ENCODE results near the gene FAR2. TPM values are rescaled to one million over a fixed set of nuclear protein-coding genes. Genes with fewer than 3 reads are reported as not detected.

FAR2 gene
- total RNA-seq, 1 donor from 2014 or later: 9.0 TPM

DNA sequence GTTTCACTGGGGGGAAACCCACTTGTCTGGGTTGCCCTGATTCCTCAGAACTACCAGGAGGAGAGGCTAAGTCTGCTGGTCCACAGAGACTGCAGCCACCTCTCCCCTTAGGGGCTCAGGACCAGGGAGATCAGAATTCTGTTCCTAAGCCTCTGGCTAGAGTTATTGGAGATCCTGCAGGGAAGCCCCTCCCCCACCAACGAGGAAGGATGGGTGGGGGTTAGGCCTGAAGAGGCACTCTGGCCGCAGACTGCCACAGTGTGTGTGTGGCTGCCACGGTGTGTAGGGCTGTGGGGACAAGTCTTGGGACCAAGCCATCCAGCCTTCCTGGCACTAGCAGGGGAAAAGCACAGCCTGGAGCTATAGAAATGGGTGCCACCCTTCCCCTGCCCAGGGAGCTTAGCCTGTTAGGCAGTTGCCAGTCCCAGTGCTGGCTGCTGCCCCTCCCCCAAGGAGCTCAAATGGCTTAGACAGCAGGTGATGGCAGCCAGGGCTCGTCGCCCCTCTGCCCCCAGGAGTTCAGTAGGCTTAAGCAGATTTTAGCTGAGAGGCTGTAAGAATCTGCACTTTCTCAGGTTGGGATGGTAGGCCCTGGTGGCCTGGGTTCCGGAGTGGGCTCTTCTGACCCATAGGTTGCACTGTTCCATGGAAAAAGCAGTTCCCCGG, 124.2 kb downstream of the FAR2 start:
- no peak for DNase-seq (ENCODE audit: low read depth)
- TF ChIP-seq, protein P1, sequence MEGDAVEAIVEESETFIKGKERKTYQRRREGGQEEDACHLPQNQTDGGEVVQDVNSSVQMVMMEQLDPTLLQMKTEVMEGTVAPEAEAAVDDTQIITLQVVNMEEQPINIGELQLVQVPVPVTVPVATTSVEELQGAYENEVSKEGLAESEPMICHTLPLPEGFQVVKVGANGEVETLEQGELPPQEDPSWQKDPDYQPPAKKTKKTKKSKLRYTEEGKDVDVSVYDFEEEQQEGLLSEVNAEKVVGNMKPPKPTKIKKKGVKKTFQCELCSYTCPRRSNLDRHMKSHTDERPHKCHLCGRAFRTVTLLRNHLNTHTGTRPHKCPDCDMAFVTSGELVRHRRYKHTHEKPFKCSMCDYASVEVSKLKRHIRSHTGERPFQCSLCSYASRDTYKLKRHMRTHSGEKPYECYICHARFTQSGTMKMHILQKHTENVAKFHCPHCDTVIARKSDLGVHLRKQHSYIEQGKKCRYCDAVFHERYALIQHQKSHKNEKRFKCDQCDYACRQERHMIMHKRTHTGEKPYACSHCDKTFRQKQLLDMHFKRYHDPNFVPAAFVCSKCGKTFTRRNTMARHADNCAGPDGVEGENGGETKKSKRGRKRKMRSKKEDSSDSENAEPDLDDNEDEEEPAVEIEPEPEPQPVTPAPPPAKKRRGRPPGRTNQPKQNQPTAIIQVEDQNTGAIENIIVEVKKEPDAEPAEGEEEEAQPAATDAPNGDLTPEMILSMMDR (IDR thresholded peaks at IDR 0.05; ENCODE audit: insufficient read depth, low read length, poor library complexity, severe bottlenecking): no peak
- Histone ChIP-seq H3K36me3 (ENCODE audit: control insufficient read depth, insufficient read depth, low read length) (no peaks in the 10 kb centered on the region), H3K27me3 (ENCODE audit: control insufficient read depth, insufficient read depth, low read length) (no peaks in the 10 kb centered on the region), H3K4me3 (ENCODE audit: low read depth, low read length) (no peak overlapping the region)

DNA sequence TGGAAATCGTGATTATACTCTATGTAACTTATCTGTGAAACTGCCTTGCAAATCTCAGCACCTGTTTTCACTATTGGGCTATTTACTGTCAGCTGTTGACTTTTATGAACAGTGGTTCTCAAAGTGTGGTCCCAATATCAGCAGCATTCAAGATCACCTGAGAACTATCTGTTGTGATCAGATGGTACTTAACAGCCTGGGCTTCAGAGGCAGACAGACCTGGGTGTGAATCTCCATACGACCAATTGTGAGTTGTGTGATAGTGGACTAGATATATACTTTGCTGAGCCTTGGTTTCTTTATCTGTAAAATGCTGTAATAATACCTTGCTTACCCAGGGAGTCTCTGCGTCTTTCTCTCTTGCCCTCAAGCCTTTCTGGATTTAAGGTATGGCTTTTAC, 126.8 kb downstream of the FAR2 start:
- DNase-seq (ENCODE audit: low read depth): no peak
- Histone ChIP-seq H3K36me3 (ENCODE audit: control insufficient read depth, insufficient read depth, low read length) (no peaks in the 10 kb centered on the region), H3K4me3 (ENCODE audit: low read depth, low read length) (no peak overlapping the region), H3K27me3 (ENCODE audit: control insufficient read depth, insufficient read depth, low read length) (no peaks in the 10 kb centered on the region)
- TF ChIP-seq, protein P1 (IDR thresholded peaks at IDR 0.05; ENCODE audit: insufficient read depth, low read length, poor library complexity, severe bottlenecking): no peak

DNA sequence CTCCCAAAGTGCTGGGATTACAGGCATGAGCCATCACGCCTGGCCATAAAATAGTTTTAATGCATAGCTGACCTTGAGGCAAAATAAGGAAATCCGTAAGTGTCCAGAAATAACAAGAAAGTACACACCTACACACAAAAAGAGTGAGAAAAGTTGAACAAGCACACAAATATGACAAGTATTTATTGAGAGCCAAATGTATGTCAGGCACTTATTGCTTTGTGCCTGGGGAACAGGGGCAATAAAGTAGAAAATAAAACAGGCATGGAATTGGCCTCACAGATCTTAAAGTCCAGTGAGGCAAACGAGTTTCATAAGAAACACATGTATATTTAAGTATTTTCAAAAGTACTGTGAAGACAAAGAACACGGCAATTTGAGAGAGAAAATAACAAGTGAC, 128.2 kb downstream of the FAR2 start:
- TF ChIP-seq, protein P1 (IDR thresholded peaks at IDR 0.05; ENCODE audit: insufficient read depth, low read length, poor library complexity, severe bottlenecking): no peak
- Histone ChIP-seq H3K4me3 (ENCODE audit: low read depth, low read length) (no peak overlapping the region), H3K36me3 (ENCODE audit: control insufficient read depth, insufficient read depth, low read length) (no peaks in the 10 kb centered on the region)

DNA sequence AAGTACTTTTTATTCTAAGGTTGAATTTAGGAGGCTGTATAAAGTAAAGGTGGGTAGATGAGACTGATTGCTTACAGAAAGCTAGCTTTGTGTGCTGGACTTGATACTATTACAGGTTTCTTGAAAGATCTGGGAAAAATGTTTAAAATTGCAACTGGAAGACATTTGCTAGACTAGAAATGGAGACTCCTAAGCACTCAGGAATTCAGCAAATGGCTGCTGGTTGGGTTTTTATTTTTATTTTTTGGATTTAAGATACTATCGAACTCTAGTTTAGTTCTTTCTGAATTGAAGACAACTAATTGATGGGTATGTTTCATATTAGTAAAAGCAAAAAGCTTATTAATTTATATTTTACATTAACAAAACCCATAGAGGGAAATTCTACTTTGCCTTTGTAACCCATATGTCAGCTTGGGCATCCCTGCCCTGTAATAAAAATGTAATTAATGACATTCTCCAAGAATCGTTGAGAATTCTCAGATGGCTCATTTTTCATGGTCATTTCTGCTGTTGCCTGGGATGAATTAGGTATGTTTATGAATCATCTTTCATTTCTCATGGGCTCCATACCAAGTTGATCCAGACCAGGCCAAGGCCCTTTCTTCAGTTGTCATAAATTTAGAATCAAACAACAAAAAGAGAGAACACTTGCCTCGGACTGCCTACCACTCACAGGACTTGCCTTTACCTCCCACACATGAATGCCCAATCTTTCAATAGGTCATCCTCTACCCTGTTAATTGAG, 129.8 kb downstream of the FAR2 start:
- no peak overlapping the region for H3K4me3 ChIP-seq (ENCODE audit: low read depth, low read length)
- H3K36me3 ChIP-seq (ENCODE audit: control insufficient read depth, insufficient read depth, low read length): no peaks in the 10 kb centered on the region
- H3K27me3 ChIP-seq (ENCODE audit: control insufficient read depth, insufficient read depth, low read length): no peaks in the 10 kb centered on the region
- DNase-seq (ENCODE audit: low read depth): no peak
- TF ChIP-seq, protein P1 (IDR thresholded peaks at IDR 0.05; ENCODE audit: insufficient read depth, low read length, poor library complexity, severe bottlenecking): no peak

More for the DNA sequence above, 128.2 kb downstream of the FAR2 start:
- no peak for DNase-seq (ENCODE audit: low read depth)
- no peaks in the 10 kb centered on the region for H3K27me3 ChIP-seq (ENCODE audit: control insufficient read depth, insufficient read depth, low read length)

DNA sequence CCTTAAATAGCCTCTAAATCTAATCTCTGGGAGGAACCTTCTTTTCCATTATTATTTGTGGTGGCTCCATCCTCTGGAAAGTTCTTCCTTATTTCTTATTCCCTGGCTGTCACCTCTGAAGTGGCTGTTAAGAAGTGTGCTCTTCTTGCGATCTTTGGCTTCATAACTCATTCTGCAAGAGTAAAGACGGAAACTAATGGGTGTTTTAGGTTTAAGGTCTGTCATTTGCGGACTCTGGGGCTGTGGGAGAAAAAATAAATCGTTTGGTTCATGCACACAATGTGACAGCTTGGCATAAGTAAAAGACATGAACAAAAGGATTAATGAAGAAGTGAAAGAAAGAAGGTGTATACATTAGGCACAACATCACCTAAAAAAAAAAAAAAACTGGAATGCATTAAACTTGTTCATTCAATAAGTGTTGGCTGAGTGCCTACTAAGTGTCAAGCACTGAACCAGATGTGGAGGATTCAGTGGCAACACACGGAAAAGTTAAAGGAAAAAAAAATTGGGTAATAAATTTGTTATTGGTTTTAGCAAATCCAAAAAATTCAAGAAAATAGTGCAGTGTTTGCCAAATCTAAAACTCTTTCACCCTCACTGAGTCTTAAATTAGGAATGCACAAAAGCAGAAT, 132.4 kb downstream of the FAR2 start:
- no peak for DNase-seq (ENCODE audit: low read depth)
- Histone ChIP-seq H3K27me3 (ENCODE audit: control insufficient read depth, insufficient read depth, low read length) (no peaks in the 10 kb centered on the region), H3K4me3 (ENCODE audit: low read depth, low read length) (no peak overlapping the region), H3K36me3 (ENCODE audit: control insufficient read depth, insufficient read depth, low read length) (no peaks in the 10 kb centered on the region)
- TF ChIP-seq, protein P1 (IDR thresholded peaks at IDR 0.05; ENCODE audit: insufficient read depth, low read length, poor library complexity, severe bottlenecking): no peak

All from kidney epithelial cell (primary cell).